CD4-positive, alpha-beta T cell treated with Interleukin-12 subunit alpha and Interleukin-12 subunit beta, for 1 hour (primary cell): ENCODE results near the gene IL1RAP.
A peak's percentile ranks its signal among the peaks of the same experiment; 100 is the strongest.
"Not testable (repeated sequence)": the region's sequence is repeated elsewhere in the genome, so short reads cannot be mapped to it uniquely, and the experiment has no call there.

Experiments
- DNase-seq: peaks from one replicate; pipeline ENCODE4 v3.0.0-alpha.2; 2020

Gene IL1RAP, protein sequence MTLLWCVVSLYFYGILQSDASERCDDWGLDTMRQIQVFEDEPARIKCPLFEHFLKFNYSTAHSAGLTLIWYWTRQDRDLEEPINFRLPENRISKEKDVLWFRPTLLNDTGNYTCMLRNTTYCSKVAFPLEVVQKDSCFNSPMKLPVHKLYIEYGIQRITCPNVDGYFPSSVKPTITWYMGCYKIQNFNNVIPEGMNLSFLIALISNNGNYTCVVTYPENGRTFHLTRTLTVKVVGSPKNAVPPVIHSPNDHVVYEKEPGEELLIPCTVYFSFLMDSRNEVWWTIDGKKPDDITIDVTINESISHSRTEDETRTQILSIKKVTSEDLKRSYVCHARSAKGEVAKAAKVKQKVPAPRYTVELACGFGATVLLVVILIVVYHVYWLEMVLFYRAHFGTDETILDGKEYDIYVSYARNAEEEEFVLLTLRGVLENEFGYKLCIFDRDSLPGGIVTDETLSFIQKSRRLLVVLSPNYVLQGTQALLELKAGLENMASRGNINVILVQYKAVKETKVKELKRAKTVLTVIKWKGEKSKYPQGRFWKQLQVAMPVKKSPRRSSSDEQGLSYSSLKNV

DNA sequence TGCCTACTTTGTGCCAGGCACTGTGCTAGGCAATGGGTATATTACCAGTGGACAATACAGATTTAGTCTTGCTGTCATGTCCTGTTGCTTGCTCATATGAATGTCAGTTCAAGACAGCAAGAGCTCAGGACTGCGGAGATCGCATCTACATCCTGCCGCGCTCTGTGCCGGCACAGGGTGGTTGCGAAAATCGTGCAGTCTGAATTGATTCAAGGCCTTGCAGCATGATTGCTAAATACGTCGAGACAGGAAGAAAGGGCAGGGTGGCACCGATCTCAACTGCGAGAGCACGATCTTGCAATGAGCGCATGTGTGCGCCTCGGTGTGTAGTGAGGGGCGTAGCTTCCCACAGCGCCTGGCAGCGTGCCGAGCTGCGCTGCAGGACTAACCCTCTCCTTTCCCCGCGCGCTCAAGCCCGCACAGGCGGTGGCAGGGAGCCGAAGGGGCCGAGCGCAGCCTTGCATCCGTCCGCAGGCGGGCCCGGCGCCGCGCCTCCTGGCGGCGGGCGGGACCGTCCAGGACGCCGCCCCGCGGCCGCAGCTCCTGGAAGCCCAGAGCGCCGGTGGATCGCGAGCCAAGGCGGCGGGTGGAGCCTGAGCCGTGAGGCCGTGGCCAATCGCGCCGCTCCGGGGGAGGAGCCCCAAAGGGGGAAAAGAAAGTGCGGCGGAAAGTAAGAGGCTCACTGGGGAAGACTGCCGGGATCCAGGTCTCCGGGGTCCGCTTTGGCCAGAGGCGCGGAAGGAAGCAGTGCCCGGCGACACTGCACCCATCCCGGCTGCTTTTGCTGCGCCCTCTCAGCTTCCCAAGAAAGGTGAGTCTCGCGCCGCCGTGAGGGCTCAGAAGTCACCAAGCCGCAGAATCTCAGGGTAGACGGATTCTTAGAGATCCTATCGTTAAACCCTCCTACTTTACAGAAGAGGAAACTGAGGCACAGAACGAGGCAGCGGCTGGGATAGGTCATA is at the start of gene IL1RAP:
Gene IL1RAP, plus strand, starts transcription at position 677 of the 962 bp plus-strand sequence. CDS start 50,205 bp downstream, outside the sequence.
- peak; percentile 85 for DNase-seq

DNA sequence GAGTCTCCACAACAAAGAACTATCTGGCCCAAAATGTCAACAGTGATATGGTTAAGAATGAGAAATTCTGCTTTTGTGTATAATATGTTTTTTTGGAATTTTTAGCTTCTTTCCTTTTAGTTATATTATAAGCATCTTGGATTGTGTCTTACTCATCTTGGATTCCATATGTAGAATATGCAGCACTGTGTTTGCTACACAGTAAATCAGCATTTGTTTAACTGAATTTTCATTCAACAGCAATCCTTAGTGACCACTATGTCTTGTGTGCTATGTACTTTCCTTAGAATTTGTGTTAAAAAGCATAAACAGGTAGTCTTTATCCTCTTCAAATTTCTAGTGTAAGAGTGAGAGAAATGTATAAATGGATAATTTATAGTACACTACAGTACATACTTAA is 46.0 kb upstream of the IL1RAP start:
- DNase-seq, result no peak

DNA sequence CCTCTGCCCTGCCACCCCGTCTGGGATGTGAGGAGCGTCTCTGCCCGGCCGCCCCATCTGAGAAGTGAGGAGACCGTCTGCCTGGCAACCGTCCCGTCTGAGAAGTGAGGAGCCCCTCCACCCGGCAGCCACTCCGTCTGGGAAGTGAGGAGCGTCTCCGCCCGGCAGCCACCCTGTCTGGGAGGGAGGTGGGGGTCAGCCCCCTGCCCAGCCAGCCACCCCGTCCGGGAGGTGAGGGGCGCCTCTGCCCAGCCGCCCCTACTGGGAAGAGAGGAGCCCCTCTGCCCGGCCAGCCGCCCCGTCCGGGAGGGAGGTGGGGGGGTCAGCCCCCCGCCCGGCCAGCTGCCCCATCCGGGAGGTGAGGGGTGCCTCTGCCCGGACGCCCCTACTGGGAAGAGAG is 40.6 kb upstream of the IL1RAP start:
- DNase-seq, result not testable (repeated sequence)

DNA sequence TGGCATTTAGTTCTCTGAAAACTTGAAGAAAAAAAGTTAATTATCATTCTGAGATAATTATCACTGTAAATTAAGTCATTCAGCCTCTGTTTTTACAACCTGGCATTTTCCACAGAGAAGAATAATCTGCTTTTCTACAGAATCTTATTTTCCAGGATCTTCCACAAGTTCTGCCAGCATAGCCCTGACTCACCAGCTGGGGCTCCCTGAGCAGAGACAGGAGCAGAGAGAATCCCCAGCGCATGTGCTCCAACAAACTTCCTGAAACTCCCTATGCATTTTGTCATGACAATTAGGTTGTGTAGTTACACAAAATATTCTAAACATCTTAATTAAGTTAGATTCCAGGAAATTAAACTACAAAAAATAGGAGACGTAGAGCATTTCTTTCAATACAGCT is 32.1 kb upstream of the IL1RAP start:
- no peak for DNase-seq

DNA sequence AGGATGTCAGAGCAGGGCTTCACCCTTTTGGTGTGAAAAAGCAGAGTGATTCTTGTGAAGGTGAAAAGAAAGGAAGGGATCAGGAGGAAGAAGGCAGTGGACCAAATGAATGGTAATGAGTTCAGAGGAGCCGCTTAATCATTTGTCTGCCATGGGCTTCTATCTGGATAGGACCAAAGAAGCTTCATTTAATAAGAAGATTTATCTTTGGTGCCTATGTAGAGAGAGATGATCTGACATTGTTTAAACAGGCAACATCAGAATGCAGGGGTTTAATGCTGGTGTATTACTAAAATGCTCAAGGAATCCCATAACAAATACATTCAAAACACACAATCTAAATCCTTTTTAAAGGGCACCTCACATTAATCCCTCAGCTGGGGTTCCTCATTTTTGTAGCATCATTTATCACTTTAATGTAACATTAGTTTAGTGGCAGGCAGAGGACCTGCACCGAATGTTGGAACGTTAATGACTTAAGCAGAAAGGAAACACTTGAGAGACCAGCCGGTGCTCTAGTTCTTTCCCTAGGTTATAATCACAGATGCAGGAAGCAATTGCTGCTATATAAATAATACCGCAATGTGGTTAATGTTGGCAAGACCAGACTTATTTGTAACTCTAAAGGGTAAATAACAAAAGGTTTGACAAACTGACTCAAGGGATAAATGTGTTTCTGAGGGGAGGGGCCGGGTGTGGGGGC is 27.9 kb upstream of the IL1RAP start:
- no peak for DNase-seq

DNA sequence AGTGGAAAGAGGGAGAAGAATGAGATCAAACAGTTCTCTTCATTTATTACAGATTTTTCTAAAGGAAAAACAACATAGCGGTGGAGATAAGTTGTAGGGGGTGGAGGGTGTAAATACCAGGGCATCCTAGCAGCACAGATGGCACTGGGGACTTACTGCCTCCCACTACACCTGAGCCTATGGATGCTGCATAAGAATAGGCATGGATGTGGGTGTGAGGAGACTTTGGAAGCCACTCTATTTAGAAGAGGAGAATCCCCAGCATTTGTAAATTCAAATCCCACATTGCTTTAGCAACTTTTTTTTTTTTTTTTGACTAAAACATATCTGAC is 27.4 kb upstream of the IL1RAP start:
- no peak for DNase-seq

DNA sequence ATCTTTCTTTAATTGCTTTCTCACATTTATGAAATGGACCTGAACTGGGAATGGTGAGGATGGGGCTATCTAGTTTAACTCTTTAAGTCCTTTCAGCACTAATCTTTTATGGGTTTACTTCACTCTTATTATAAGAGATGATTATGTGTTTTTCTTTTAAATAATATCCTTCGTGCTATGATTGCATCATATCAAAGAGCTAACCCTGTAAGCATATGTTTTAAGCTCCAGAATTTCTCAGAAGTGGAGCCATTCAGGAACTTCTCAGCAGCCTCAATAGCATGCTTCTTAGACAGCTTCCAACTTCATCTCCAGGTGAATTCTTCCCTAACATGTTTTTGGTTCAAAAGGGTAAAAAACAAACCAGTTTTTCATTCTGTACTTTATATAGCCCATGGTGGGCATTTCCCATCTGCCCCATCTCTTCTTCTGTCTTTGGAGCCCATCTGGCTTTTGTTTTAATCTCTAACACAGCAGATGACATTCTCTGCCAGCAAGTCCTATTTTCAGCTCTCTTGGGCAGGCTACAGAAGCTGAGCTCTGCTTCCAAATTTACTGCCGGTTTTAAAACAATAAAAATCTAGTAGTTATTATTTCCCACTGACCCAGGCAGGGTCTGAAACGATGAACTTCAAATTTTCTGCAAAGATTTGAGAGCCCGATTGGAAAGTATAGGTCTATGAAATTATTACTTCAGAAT is 26.8 kb upstream of the IL1RAP start:
- DNase-seq, result no peak

DNA sequence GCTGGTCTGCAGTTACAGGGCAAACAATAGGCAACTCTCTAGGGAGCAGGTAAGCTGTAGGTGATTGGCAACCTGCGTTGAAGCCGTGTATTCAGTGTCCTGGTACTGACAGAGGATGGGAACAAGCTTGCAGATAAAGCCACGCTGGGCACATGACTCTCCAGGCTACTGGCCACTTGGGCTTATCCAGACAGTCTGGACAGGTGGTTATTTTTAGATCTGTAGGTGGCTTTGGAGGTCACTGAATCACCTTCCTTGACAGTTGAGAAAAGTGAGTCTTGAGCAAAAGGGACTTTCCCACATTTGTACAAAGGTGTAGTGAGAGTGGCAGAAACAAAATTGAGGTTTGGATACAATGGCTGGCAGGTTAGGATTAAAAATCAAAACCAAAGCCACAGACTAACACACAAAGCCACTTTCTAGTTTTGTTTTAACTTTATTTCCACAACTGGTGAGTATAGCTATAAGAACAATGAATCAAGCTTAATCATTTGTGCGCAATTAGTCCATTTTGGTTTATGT is 22.3 kb upstream of the IL1RAP start:
- no peak for DNase-seq

DNA sequence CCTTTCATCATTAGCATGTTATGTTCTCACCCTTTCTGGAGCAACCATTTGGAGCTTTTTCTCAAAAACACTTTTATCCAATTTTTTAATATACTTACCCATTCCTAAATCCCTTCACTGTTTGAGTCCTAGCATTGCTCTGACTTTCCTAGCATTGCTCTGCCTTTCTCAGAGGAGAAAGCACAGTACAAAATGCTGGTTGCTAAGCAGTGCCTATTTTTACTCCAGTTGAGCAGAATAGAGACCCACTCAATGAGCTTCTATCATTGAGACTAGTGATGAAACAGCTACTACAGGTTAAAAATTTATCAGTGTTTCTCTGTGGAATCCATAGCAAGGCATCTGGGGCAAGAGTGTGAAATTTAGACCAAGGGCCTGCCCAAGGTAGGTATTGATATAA is 21.8 kb upstream of the IL1RAP start:
- no peak for DNase-seq

DNA sequence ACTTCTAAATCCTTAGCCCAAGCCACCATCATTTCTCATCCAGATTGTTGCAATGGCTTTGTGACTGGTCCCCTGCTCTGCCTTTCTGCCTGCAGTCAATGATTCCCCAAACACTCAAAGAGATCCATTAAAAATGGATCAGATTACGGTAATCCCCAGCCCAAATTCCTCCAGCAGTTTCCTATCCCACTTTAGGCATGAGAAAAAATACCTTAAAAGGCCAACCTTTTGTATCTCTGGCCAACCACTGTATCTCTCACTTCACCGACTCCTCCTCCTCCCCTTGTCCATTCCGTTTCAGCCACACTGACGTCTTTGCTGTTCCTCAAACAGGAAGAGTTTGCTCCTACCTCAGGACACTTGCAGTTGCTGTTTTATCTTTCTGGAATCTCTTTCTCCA is 20.9 kb upstream of the IL1RAP start:
- no peak for DNase-seq

DNA sequence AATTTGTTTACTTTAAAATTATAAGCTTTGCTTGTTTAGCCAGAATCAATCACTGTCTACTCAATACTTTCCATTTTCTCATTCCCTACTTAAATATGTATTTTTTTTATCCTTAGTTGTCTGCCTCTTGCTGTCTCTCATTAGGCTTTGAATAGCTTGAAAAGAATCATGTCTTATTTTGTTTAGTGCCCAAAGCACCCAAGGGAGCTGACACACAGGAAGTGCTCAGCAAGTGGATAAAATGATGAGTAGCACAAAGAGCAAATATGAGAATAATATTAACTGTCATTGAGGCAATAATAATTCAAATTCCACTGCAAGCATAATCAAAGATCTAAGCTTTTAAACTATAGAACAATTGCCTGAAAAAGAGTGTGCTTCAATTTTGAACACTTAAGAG is 19.0 kb upstream of the IL1RAP start:
- no peak for DNase-seq

DNA sequence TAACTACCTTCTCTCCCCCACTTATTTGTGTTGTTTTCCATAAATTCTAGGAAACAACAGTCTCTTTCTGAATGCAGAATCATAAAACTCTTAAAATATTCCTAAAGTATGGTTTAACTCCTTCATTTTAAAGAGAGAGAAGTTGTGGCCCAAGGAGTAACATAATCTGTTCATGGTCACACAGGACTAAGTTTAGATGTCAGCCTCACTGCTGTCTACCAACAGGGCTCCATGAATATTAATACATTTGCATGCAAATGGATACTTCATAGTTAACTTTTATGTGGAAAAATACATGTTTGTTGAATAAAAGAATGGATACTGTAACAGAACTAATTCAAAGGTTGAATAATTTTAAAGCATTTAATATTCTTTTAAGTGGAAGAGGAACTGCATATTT is 18.5 kb upstream of the IL1RAP start:
- no peak for DNase-seq

DNA sequence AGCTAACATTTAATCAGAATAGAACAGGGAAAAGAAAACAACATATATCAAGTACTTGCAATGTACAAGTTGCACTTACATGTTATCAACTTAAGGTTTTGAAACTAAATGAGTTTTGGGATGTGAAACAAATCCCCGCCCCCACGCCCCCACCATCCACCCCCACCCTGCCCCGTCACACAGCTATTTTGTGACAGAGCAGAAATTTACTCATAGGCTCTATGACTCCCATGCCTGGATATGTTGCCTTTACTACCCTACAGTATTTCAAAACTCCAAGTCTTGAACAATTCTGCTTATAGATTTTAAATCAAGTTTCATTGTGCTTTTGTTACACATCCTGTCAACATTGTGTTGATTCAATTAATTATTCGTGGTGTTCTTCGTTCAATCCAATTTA is 18.1 kb upstream of the IL1RAP start:
- DNase-seq, result no peak

DNA sequence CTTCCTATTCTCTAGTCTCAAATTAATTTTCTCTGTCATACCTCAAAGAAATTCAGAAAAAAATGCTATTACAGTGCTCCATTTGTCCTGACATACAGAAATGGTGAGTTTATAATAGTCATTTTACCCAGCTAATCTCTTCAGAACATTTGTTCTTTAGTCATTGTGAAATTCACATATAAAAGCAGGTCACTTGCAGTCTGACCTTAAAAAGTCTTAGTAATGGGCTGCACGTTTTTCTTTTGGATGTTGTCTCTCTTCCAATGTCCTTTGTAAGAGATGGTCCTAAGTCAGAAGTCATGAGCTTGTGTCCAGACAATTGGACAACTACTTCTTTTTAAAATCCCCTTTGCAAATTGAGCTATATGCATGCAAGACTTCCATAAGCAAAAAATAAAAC is 17.0 kb upstream of the IL1RAP start:
- DNase-seq, result no peak

DNA sequence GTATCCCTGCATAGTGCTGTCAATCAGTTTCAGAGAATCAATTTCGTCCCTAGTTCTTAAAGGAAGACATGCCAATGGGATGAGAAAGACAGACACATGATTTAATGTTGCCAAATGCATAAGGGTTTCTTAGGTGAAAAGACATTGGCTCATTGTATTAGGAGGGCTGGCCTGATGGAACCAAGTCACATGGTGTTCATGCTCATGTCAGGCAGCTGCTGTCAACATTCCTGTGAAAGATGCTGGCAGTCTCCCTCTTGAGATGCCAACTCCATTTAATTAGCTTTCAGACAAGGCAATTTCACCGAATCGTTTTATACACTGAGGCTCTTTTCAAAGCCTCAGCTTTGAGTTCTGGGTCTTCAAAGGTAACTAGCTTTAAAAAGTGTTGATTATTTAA is 16.1 kb upstream of the IL1RAP start:
- no peak for DNase-seq

DNA sequence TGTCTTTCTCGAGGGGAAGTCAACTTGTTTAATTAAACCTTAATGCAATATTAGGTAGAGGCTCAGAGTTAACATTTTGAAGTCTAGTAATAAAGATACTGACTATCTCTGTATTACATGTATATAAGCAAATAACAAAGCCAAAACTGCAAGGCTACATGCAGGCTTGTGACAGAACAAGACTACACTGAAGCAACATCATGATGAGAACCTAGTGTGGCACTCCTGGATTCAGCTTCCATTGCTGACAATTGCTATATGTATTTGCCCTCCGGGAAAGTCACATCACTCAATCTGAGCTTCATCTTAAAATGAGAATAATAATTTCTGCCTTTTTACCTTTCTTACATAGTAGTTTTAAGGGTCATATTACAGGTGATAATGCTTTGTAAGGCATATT is 15.6 kb upstream of the IL1RAP start:
- no peak for DNase-seq

DNA sequence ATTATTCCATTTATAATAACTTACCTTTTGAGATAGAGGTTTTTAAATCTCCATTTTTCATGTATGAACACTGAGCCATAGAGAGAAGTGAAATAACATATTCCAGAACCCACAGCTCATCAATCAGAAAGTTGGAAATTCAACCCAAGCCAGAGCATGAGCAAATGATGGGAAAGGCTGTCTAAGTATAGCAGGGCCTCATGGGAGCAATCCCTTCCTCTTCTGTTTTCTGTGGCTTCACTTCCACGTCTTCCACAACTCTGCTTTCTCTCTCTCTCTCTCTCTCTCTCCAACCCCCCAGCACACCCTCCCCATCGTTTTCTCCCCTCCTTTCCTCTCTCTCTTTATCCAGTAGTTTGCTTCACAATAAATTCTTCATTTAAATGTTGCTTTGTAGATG is 14.8 kb upstream of the IL1RAP start:
- DNase-seq, result no peak

DNA sequence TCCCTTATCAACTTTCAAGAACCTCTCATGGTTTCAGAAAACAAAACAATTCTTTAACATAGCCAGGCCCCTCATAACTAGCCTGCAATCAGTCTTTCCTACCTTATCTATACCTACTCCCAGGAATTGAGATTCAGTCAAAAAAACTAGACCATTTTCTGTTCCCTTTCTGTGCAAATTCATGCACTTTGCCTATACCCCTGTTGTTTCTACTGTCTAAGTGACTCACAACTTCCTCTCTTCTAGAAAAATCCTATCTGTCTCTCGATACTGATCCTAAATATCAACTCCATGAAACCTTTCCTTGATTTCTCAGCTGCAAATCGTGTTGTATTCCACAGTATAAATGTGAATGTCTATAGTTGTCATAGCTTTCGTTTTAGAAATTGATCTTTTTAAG is 10.9 kb upstream of the IL1RAP start:
- DNase-seq, result no peak

DNA sequence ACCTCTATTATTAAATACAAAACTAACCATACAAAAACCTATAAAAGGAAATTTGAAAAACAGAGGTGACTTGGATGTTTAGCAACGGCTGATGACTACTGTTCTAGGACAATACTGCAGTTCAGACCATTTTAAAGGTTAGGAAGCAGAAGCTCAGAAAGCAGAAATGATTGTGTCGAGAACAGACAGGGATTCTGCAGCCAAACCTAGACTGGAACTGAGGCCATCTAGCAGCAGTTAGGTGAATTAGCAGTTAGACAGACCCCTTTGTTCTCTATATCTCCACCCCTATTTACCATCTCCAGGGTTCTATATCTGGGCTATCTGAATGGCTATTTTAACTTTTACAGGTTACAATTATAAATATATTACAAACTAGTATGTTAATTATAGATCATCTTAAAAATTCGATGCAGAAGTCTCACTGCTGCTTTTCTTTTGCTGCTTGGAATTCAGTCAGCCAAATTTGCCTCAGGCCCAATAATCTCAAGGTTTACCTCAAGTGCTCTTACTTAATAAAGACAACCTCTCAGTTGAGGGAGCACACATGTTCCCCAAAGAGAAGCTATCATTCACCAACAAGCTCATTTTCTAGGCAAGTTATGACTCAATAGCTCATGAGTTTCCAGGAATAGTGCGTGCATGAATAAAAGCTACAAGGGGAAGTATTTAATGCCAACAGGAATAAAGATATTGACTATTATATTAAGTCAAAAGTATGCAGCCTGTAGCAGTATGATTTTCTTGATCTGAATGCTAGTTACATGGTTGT is 9.3 kb upstream of the IL1RAP start:
- no peak for DNase-seq

DNA sequence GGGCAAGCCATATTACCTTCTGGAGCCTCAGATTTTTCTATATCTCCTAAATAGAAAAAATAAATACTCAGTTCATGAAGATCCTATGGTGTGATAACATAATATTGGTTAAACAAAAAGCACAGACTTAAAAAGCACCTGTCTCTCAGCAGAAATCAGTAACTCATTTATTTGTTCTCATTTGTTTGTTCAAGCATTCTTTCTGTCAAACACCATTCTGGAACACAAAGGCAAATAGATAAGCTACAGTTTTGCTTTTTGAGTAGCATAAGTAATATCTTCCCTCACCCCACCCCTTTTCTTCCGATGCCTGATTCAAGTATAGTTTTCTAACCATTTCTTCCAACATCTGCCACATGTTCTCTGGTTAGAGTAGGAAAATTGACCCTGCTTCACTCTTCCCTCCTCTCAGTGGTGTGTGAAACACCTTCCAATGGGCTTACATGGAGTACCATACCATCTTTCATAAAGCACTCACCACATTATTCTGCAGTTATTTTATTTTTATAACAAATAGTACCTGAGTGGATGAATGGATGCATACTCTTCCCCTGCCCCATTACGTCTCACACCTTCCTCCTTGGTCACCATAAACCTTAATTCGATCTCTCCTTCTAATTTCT is 8.4 kb upstream of the IL1RAP start:
- no peak for DNase-seq

DNA sequence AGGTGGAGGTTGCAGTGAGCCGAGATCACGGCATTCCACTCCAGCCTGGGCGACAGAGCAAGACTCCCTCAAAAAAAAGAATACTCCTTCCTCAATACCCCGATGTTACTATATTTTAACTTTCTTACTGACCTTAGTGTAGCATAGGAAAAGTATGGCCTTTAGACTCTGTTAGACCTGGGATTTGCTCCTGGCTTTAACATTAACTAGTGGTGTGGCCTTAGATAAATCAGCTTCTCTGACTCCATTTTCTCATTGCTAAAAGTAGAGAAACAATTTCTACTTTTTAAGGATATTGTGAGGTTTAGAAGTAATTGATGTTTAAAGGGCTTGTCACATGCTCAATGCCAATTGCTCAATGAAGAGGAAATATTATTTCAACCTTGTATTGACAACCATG is 7.6 kb upstream of the IL1RAP start:
- no peak for DNase-seq
